Upper lobe of left lung (tissue), 4 donors: ENCODE results near the gene ALS2.

Experiments
- CTCF ChIP-seq, 6 experiments: fragments of 450-650 bp in 4 of 6; fragments of 200-600 bp in 2 of 6; sonication (generic) in 2 of 6; IDR thresholded peaks; one replicate each; pipeline ENCODE4 v1.5.1; 2016 to 2019; ENCODE audit warnings: antibody characterized with exemption in 6 of 6
- EP300 ChIP-seq, 4 donors: sonication (generic); formaldehyde crosslinking; IDR thresholded peaks; one replicate each; pipeline ENCODE4 v1.5.1; 2017; ENCODE audit warnings: antibody characterized with exemption in 4 of 4, control low read depth in 2 of 4
- POLR2A ChIP-seq, 4 donors: fragments of 450-650 bp; IDR thresholded peaks; one replicate each; pipeline ENCODE4 v1.5.1; 2016 to 2017; ENCODE audit warnings: antibody characterized with exemption in 4 of 4, mild to moderate bottlenecking in 2 of 4

- TF ChIP-seq CTCF (IDR thresholded peaks at IDR 0.05): no peak
- TF ChIP-seq POLR2A (IDR thresholded peaks at IDR 0.05): no peak
- no peak for TF ChIP-seq EP300 (IDR thresholded peaks at IDR 0.05)
These were observed 13.6 kb upstream of the ALS2 start for GRCh38 chr2:201794294-201794693.
